H1 (cell line): ENCODE measurements around the gene GRK5.

ENCODE experiments used
- EZH2 ChIP-seq: fragments of 200-600 bp; sonication (generic); IDR thresholded peaks from 2 replicates; pipeline ENCODE4 v1.7.1; 2012; ENCODE audit warnings: low read depth, mild to moderate bottlenecking, moderate library complexity, low read length, inconsistent platforms; ENCODE audit not compliant: severe bottlenecking
- GABPA ChIP-seq: IDR thresholded peaks from 2 replicates; pipeline ENCODE4 v1.6.1; 2011; ENCODE audit warnings: mild to moderate bottlenecking, low read length, moderate library complexity, borderline replicate concordance; ENCODE audit not compliant: insufficient read depth
- JUND ChIP-seq: IDR thresholded peaks from 2 replicates; pipeline ENCODE4 v1.6.1; 2011; ENCODE audit warnings: mild to moderate bottlenecking, improper control_type of control experiment, low read length
- POLR2A ChIP-seq, 2 experiments: IDR thresholded peaks; 1 replicate in 1 of 2; 2 replicates in 1 of 2; pipeline ENCODE4 v1.6.1; 2011; ENCODE audit warnings: low read depth in 2 of 2, low read length in 2 of 2, mild to moderate bottlenecking in 2 of 2; ENCODE audit errors: control extremely low read depth in 1 of 2
- POLR2AphosphoS5 ChIP-seq: IDR thresholded peaks from 2 replicates; pipeline ENCODE4 v1.6.1; 2011; ENCODE audit warnings: low read depth, low read length
- RAD21 ChIP-seq, 2 experiments: IDR thresholded peaks in 1 of 2; conservative IDR thresholded peaks in 1 of 2; 2 replicates each; pipeline ENCODE4 v1.6.1; 2011; ENCODE audit warnings: low read depth in 2 of 2, low read length in 2 of 2, improper control_type of control experiment in 1 of 2, inconsistent platforms in 1 of 2, mild to moderate bottlenecking in 1 of 2, moderate library complexity in 1 of 2
- RNF2 ChIP-seq: fragments of 200-900, 300-1000 bp; sonication (generic); IDR thresholded peaks from 2 replicates; pipeline ENCODE4 v1.7.1; 2016; ENCODE audit warnings: borderline replicate concordance, low read depth, mild to moderate bottlenecking, antibody characterized with exemption, low read length; ENCODE audit not compliant: poor library complexity, severe bottlenecking; ENCODE audit errors: missing control alignments
- TF ChIP-seq, protein P1 (sequence below): IDR thresholded peaks from 2 replicates; pipeline ENCODE4 v1.6.1; 2012; ENCODE audit warnings: low read length, inconsistent platforms
- TF ChIP-seq, protein P2 (sequence below), 3 experiments: IDR thresholded peaks; 1 replicate in 2 of 3; 2 replicates in 1 of 3; pipeline versions ENCODE4 v1.5.1 to v1.6.1; 2011; ENCODE audit warnings: low read length in 3 of 3, mild to moderate bottlenecking in 3 of 3, inconsistent platforms in 2 of 3, low read depth in 1 of 3, moderate library complexity in 1 of 3; ENCODE audit not compliant: insufficient read depth in 1 of 3; ENCODE audit errors: control extremely low read depth in 1 of 3
- TF ChIP-seq, protein P3 (sequence below): IDR thresholded peaks from 2 replicates; pipeline ENCODE4 v1.6.1; 2011; ENCODE audit warnings: low read depth, mild to moderate bottlenecking, low read length; ENCODE audit not compliant: insufficient read depth

DNA sequence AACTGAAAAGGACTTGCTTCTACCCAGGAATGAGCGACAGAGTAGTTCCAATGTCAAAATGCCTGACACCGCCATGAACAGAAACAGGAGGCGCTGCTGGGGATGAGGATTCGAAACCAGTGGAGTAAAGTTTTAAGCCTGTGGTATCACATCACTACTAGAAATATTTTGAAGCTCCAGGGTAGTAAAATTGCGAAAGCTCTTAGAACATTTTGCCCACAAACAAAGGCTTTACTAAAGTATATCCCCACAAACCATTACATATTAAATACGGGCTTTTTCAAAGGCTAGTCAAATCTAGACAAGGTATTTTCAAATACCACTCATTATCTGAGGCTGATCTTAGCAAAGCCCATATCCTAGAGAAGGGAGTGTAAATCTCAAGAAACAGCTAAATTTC is 31.2 kb upstream of the GRK5 start:
- TF ChIP-seq POLR2AphosphoS5 (no peak), EZH2 (no peak), POLR2A (IDR thresholded peaks at IDR 0.05; ENCODE audit: control extremely low read depth in 1 of 2, low read depth in 2 of 2, low read length in 2 of 2) (no peak), RNF2 (no peak), JUND (no peak), GABPA (no peak), RAD21 (IDR thresholded peaks at IDR 0.05 in 1 of 2, conservative IDR thresholded peaks at IDR 0.05 in 1 of 2; ENCODE audit: low read depth in 2 of 2, low read length in 2 of 2) (no peak)
- TF ChIP-seq, protein P1, sequence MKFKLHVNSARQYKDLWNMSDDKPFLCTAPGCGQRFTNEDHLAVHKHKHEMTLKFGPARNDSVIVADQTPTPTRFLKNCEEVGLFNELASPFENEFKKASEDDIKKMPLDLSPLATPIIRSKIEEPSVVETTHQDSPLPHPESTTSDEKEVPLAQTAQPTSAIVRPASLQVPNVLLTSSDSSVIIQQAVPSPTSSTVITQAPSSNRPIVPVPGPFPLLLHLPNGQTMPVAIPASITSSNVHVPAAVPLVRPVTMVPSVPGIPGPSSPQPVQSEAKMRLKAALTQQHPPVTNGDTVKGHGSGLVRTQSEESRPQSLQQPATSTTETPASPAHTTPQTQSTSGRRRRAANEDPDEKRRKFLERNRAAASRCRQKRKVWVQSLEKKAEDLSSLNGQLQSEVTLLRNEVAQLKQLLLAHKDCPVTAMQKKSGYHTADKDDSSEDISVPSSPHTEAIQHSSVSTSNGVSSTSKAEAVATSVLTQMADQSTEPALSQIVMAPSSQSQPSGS: no peak
- TF ChIP-seq, protein P2, sequence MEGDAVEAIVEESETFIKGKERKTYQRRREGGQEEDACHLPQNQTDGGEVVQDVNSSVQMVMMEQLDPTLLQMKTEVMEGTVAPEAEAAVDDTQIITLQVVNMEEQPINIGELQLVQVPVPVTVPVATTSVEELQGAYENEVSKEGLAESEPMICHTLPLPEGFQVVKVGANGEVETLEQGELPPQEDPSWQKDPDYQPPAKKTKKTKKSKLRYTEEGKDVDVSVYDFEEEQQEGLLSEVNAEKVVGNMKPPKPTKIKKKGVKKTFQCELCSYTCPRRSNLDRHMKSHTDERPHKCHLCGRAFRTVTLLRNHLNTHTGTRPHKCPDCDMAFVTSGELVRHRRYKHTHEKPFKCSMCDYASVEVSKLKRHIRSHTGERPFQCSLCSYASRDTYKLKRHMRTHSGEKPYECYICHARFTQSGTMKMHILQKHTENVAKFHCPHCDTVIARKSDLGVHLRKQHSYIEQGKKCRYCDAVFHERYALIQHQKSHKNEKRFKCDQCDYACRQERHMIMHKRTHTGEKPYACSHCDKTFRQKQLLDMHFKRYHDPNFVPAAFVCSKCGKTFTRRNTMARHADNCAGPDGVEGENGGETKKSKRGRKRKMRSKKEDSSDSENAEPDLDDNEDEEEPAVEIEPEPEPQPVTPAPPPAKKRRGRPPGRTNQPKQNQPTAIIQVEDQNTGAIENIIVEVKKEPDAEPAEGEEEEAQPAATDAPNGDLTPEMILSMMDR (IDR thresholded peaks at IDR 0.05; ENCODE audit: control extremely low read depth in 1 of 3, insufficient read depth in 1 of 3, low read depth in 1 of 3, low read length in 3 of 3): no peak
- TF ChIP-seq, protein P3, sequence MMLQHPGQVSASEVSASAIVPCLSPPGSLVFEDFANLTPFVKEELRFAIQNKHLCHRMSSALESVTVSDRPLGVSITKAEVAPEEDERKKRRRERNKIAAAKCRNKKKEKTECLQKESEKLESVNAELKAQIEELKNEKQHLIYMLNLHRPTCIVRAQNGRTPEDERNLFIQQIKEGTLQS: no peak
